RKO (cell line): ENCODE data around the gene CCL2.

Experiments used
- DNase-seq: peaks from one replicate; pipeline ENCODE4 v3.0.0-alpha.2; 2016; ENCODE audit warnings: low spot score

The CCL2 gene

DNA sequence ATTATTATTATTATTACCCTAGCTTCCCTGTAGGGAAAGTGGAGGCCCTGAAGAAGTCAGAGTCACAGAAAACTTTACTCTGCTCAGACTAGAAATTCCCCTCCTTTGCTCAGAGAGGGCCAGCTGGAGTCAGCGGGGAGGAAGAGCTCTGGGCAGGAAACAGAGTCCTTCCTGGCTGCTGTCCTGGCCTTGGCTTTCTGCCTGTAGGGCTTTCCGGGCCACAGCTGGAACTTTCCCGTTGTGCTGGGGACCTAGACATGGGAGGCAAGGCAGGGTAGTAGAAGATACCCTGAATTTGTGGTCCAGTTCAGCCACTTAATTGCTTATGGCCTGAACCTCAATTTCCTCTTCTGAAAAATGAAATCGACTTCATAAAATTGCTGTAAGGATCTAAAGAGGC is 14.0 kb upstream of the CCL2 start:
- DNase-seq = no peak

- DNase-seq = no peak
Measured at GRCh38 chr17:34242587-34243363, 12.3 kb upstream of the CCL2 start.

DNA sequence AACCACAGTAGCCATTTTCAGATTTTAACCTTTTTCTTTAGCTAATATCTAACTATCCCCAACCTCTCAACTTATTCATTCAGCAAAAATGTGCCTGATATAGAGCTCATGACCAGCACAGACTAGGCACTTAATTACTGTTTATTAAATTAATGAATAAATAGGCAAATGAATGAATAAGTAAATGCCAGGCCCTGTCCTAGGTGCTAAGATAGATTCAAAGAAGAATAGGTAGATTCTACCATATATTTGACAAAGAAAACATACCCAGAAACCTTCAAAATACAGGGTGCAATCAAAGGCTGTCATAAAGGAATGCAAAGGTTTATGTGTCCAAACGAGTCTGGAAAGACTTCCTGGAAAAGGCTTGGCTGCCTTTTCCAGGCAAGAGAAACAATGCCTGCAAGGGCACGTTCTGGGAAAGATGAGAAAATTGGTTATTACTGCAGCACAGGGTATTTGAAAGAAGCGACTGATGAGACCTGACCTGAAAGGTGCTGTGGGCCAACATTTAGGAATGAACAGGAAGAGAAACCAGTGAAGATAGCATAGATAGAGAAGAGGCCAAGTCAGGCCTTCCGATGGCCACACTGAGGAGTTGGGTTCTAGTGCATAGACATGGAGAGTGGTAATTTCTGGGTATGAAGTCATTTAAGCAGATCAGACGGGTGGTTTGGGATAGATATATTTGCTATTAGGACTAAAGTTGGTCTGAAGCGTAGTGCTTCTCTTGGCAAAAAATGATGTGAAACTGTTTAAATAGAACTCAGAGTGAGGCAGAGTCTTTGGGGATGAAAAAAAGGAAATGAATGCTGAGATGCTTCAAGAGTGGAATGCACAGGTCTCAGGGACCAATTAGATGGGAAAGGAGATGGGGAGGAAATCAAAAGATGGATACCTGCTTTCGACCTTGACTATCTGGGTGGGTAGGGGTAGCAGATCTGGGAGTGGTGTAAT is 11.4 kb upstream of the CCL2 start:
- no peak for DNase-seq

GRCh38 chr17:34245351-34245905 is 9.7 kb upstream of the CCL2 start:
- no peak for DNase-seq

- DNase-seq = no peak
Measured at GRCh38 chr17:34246446-34246845, 8.6 kb upstream of the CCL2 start.

GRCh38 chr17:34246881-34247280 is 8.2 kb upstream of the CCL2 start:
- DNase-seq = no peak

DNA sequence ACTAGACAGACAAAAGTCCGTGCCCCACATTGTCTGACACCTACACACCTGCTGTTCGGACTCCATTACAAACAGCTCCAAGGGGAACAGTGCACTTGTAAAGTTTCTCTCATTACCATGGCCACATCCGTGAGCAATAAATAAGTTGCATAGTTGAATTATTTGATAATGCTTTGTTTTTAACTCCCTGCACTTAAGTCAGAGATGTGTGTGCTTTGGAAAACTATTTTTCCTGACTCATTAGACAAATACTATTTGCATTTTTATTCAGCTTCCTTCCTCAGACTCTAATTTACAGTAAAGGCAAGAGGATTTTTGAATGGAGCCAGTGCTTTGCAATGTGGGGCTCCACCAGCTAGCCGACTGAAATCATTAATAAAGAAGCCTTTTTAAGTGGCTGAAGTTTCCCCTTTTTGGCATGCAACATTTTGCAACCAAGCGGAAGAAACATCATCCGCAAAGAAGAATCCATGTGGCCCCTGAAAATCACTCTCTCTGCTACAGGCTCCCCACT is 6.5 kb upstream of the CCL2 start:
- DNase-seq = no peak

DNA sequence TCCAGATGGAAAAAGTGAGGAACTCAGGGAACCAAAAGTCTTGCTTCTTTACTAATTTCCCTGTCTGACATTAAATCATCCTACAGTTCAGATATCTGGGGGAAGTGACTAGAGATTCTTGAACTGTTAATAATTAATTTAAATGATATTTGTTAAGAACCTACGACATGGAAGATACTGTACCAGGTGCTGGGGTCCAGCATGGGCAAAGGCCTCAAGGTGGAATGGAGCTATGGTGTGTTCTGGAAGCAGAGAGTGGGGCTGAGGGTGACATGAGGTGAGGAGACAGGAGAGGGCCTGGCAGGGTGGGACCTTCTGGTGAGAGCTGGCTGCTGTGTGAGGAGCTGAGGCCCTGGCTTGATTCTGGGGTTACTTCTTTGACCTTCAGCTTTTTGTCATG is 6.0 kb upstream of the CCL2 start:
- DNase-seq = no peak

GRCh38 chr17:34249478-34249877 is 5.6 kb upstream of the CCL2 start:
- DNase-seq = no peak

- DNase-seq = no peak
Measured at GRCh38 chr17:34251186-34251585, 3.9 kb upstream of the CCL2 start.

DNA sequence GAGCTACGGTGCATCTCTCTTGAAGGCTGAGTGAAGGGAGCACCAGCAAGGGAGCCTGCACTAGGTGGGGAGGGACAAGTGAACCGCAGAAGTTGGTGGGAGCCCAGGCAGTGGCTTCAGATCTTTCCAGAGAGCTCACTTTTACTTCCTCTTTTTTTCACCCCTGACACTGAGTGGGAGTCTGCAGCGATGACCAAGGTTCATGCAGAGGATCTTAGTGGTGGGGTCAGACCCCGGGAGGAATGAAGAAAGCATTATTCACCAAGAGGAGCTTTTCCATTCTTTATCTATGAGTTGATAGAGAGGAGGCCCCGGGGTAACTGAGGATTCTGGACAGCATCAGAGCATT is 3.0 kb upstream of the CCL2 start:
- DNase-seq = no peak

GRCh38 chr17:34252444-34253138 is 2.5 kb upstream of the CCL2 start:
- DNase-seq = no peak

DNA sequence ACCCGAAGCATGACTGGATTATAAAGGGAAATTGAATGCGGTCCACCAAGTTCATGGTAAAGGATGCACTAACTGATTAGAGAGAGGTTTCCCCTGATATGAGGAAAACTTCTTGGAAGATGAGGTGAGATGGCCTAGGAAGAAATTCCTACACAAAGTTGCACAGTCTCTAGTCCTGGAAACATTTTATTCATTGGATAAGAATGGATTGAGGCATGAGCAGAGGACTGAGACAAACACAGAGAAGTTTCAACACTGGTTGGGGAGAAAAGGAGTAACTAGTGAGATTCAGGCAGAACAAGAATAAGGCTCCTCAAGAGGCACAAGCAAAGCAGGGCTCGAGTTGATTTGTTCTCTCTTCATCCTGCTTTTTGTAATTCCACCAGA is 2.0 kb upstream of the CCL2 start:
- DNase-seq = no peak

- no peak for DNase-seq
Measured at GRCh38 chr17:34254146-34254545, 939 bp upstream of the CCL2 start.

DNA sequence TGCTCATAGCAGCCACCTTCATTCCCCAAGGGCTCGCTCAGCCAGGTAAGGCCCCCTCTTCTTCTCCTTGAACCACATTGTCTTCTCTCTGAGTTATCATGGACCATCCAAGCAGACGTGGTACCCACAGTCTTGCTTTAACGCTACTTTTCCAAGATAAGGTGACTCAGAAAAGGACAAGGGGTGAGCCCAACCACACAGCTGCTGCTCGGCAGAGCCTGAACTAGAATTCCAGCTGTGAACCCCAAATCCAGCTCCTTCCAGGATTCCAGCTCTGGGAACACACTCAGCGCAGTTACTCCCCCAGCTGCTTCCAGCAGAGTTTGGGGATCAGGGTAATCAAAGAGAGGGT is 272 bp downstream of the CCL2 start:
- no peak for DNase-seq

DNA sequence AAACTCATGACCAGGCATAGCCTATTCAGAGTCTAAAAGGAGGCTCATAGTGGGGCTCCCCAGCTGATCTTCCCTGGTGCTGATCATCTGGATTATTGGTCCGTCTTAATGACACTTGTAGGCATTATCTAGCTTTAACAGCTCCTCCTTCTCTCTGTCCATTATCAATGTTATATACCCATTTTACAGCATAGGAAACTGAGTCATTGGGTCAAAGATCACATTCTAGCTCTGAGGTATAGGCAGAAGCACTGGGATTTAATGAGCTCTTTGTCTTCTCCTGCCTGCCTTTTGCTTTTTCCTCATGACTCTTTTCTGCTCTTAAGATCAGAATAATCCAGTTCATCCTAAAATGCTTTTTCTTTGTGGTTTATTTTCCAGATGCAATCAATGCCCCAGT is 756 bp downstream of the CCL2 start:
- DNase-seq = no peak

DNA sequence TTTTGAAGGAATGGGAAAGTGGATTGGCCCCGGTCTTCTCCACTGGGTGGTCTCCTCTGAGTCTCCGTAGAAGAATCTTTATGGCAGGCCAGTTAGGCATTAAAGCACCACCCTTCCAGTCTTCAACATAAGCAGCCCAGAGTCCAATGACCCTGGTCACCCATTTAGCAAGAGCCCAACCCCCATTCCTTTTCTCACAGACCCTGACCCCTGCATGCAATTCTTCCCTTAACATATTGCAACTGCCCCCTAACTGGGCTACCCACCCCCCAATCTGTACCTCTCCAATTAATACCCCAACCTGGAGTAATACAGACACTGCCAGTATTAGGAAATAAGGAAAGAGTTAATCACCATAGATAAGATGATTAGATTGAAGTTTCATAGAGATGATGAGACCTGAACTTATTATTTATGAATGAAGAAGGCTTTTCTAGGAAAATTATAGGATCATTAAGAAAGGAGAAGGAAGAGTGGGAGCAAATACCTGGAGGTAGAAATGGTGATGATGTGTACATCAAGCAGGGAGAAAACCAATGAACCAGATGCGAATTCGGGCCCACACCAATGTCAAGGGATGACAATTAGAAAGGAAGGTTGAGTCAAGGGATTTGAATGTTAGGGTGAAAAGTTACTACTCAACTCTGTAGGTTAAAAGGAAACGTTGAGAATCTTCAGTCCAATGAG is 2.4 kb downstream of the CCL2 start:
- DNase-seq = no peak

- no peak for DNase-seq
Measured at GRCh38 chr17:34257986-34258326, 2.9 kb downstream of the CCL2 start.

DNA sequence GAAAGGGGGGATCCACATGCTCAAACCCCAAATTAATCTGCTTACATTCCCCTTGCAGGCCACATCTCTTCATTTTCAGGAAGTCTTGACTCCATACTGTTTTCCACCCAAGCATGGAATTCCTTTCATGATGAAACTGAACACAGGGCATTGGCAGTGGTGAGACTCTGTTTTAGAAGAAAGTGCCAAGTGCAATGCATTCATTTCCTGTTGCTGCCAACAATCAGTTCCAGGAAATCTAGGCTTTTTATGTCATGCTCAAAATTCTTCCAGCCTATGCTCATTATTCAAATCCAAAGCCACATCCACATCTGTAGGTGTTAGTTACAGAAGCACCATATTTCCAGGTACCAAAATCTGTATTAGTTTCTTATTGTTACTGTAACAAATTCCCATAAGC is 4.1 kb downstream of the CCL2 start:
- DNase-seq = no peak

DNA sequence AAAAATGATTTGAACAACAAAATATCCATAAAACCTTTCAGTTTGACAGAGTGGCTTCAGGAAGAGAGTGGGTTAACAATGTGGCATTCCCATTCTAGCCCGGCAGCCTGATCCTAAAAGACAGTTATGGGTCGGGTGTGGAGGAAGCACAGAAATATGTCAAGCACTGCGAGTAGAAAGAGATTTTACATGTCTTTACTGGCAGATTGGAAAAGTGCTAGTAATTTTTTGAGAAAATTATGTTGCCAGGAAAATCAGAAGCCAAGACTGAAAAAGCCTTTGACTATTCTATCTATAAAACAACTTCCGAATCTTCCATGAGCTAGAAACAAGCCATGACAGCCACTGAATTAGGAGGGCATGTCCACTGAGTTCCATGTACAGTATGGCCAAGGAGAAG is 5.8 kb downstream of the CCL2 start:
- DNase-seq = no peak

- DNase-seq = no peak
Measured at GRCh38 chr17:34261568-34262337, 6.7 kb downstream of the CCL2 start.
